ENCODE data around the gene PAFAH2. TPM values are rescaled to one million over a fixed set of nuclear protein-coding genes. Genes with fewer than 3 reads are reported as not detected.
"Not testable (repeated sequence)": the region's sequence is repeated elsewhere in the genome, so short reads cannot be mapped to it uniquely, and the experiment has no call there.

The PAFAH2 gene
- total RNA-seq, 1 experiment from 2014 or later: 8.4 TPM

DNA sequence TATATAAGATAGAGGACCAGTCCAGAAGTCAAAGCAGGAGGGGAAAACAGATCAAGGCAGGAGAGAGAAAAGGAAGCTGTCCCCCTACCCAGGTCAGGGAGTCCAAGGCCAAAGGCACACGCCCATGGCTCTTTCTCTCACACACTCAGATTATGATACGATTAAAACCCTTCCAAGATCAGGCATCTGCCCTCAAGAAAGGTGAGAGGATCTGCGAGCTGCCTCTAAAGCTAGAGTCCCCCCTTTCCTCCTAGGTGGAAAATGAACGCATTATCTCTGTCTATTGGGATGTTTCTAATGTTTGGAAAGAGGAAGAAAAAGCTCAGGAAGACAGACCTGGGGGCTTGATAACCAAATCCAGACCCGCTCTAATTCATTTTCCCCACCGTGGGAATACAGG lies 7.6 kb downstream of the PAFAH2 start:
- no peaks in the 10 kb centered on the region for H3K9me3 Mint-ChIP-seq (ENCODE audit: low read depth, unreplicated experiment)
- intact Hi-C loops (cut with micrococcal nuclease; ENCODE audit: unreplicated experiment): no loop called here
- CTCF ChIA-PET: no interaction called here
- no peak for DNase-seq
- H3K4me1 Mint-ChIP-seq (ENCODE audit: low read depth, unreplicated experiment): no peaks in the 10 kb centered on the region
- no peak overlapping the region for H3K4me3 Mint-ChIP-seq (ENCODE audit: low read depth, unreplicated experiment)
- no peak overlapping the region for H3K27ac Mint-ChIP-seq (ENCODE audit: unreplicated experiment)
- H3K27me3 Mint-ChIP-seq (ENCODE audit: unreplicated experiment): no peaks in the 10 kb centered on the region
- TF ChIP-seq, protein P1, sequence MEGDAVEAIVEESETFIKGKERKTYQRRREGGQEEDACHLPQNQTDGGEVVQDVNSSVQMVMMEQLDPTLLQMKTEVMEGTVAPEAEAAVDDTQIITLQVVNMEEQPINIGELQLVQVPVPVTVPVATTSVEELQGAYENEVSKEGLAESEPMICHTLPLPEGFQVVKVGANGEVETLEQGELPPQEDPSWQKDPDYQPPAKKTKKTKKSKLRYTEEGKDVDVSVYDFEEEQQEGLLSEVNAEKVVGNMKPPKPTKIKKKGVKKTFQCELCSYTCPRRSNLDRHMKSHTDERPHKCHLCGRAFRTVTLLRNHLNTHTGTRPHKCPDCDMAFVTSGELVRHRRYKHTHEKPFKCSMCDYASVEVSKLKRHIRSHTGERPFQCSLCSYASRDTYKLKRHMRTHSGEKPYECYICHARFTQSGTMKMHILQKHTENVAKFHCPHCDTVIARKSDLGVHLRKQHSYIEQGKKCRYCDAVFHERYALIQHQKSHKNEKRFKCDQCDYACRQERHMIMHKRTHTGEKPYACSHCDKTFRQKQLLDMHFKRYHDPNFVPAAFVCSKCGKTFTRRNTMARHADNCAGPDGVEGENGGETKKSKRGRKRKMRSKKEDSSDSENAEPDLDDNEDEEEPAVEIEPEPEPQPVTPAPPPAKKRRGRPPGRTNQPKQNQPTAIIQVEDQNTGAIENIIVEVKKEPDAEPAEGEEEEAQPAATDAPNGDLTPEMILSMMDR (IDR thresholded peaks at IDR 0.05; ENCODE audit: unreplicated experiment): no peak
- no TSS peak for BruUV-seq (replicated peaks)
- H3K36me3 Mint-ChIP-seq (ENCODE audit: insufficient read depth, unreplicated experiment): peaks cover 5% of the 10 kb centered on the region

DNA sequence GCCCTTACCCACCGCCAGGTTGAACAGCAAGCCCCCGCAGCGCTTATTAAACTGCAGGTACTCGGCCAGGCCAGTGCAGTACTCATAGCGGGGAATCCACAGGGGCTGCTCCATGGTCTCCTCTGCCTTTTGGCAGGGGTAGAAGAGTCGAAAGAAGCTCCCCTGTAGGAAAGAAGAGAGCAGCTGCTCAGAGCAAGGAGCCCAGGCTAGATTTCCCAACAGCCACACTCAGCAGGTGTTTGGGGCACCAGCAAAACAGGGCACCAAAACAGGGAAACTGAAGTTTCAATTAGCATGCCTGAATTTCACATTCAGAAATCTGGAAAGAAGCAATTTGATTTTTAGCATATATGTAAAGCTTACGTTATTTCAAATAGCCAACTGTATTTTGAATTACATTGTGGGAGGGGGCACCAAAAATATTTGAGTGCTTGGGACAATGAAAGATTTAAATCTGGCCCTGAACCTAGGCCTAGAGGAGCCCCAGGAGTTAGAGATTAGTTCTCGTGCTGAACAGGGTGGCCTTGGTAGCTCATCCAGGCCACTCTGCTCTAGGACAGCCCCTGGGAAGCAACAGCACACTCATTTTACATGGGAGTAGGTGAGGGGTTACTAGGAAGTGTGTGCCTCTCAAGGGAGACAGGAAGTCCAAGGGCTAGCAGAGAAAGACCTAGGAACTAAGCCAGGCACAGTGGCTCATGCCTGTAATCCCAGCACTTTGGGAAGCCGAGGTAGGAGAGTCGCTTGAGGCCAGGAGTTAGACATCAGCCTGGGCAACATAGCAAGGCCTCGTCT lies 8.2 kb downstream of the PAFAH2 start:
- TF ChIP-seq, protein P1 (IDR thresholded peaks at IDR 0.05; ENCODE audit: unreplicated experiment): no peak
- intact Hi-C loops (cut with micrococcal nuclease; ENCODE audit: unreplicated experiment): no loop called here
- BruUV-seq (replicated peaks): no TSS peak
- Mint-ChIP-seq H3K4me1 (ENCODE audit: low read depth, unreplicated experiment) (no peaks in the 10 kb centered on the region), H3K27ac (ENCODE audit: unreplicated experiment) (no peak overlapping the region), H3K27me3 (ENCODE audit: unreplicated experiment) (no peaks in the 10 kb centered on the region), H3K9me3 (ENCODE audit: low read depth, unreplicated experiment) (no peaks in the 10 kb centered on the region), H3K4me3 (ENCODE audit: low read depth, unreplicated experiment) (no peak overlapping the region), H3K36me3 (ENCODE audit: insufficient read depth, unreplicated experiment) (peaks cover 5% of the 10 kb centered on the region)
- DNase-seq: no peak
- CTCF ChIA-PET: no interaction called here

DNA sequence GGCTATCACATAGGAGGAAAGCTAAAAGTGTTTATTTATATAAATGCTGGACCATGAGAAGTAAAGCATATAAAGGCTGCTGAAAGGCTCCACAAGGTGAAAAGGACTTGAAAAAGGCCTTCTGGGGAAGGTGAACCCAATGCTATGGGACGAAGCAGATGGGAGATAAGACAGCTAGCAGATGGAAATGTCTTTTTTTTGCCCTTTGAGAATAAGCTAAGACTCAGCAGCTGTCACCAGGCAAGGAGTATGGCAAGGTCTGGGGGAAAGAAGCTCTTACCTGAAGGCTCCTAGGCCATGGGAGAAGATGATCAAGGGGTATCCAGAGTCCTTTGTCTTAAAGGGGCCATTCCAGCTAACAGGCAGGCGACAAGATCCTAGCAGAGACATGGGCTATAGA lies 9.9 kb downstream of the PAFAH2 start:
- intact Hi-C loops (cut with micrococcal nuclease; ENCODE audit: unreplicated experiment): no loop called here
- DNase-seq: no peak
- H3K27me3 Mint-ChIP-seq (ENCODE audit: unreplicated experiment): no peaks in the 10 kb centered on the region
- no peaks in the 10 kb centered on the region for H3K4me1 Mint-ChIP-seq (ENCODE audit: low read depth, unreplicated experiment)
- H3K4me3 Mint-ChIP-seq (ENCODE audit: low read depth, unreplicated experiment): no peak overlapping the region
- H3K27ac Mint-ChIP-seq (ENCODE audit: unreplicated experiment): no peak overlapping the region
- CTCF ChIA-PET: interaction anchor here (2.1 kb wide), 1 partner anchor 9 kb away, joined by 5 read pairs; the partner anchor contains the start of gene PAFAH2
- H3K36me3 Mint-ChIP-seq (ENCODE audit: insufficient read depth, unreplicated experiment): peaks cover 5% of the 10 kb centered on the region
- H3K9me3 Mint-ChIP-seq (ENCODE audit: low read depth, unreplicated experiment): no peaks in the 10 kb centered on the region
- TF ChIP-seq, protein P1 (IDR thresholded peaks at IDR 0.05; ENCODE audit: unreplicated experiment): no peak
- BruUV-seq (replicated peaks): no TSS peak

DNA sequence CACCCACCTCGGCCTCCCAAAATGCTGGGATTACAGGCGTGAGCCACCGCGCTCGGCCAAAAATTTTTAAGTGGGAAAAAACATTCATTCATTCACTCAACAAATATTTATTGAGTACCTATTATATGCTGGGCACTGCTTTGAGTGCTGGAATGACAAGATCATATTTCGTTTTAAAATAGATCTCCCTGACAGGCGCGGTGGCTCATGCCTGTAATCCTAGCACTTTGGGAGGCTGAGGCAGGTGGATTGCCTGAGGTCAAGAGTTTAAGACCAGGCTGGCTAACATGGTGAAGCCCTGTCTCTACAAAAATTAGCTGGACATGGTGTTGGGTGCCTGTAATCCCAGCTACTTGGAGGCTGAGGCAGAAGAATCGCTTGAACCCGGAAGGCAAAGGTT lies 11.1 kb downstream of the PAFAH2 start:
- intact Hi-C loops (cut with micrococcal nuclease; ENCODE audit: unreplicated experiment); H3K36me3 Mint-ChIP-seq (ENCODE audit: insufficient read depth, unreplicated experiment); H3K27ac Mint-ChIP-seq (ENCODE audit: unreplicated experiment); BruUV-seq (replicated peaks); H3K4me3 Mint-ChIP-seq (ENCODE audit: low read depth, unreplicated experiment); DNase-seq; H3K27me3 Mint-ChIP-seq (ENCODE audit: unreplicated experiment); H3K9me3 Mint-ChIP-seq (ENCODE audit: low read depth, unreplicated experiment); H3K4me1 Mint-ChIP-seq (ENCODE audit: low read depth, unreplicated experiment): not testable (repeated sequence)
- CTCF ChIA-PET: interaction anchor here (2.1 kb wide), 1 partner anchor 11 kb away, joined by 5 read pairs; the partner anchor contains the start of gene PAFAH2

DNA sequence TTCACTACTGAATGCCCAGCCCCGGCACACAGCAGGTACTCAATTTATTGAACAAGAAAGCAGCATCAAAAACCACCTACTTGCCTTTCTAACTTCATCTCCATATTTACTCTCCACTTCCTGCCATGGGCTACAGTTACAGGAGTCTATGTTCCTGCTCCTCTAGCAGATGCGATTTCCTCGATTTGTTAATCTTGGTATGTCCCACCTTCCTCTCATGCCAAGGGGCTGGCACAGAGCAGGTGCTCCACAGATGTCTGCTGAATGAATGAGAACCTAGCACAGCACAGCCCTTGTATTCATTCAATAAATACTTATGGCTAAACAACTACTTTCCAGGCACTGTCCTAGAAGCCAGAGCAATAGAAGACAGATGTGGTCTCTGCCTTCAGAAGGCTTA lies 12.2 kb downstream of the PAFAH2 start:
- no TSS peak for BruUV-seq (replicated peaks)

More for the DNA sequence above, 12.2 kb downstream of the PAFAH2 start:
- H3K9me3 Mint-ChIP-seq (ENCODE audit: low read depth, unreplicated experiment): no peaks in the 10 kb centered on the region
- no peak overlapping the region for H3K27ac Mint-ChIP-seq (ENCODE audit: unreplicated experiment)
- H3K4me3 Mint-ChIP-seq (ENCODE audit: low read depth, unreplicated experiment): no peak overlapping the region
- no peaks in the 10 kb centered on the region for H3K4me1 Mint-ChIP-seq (ENCODE audit: low read depth, unreplicated experiment)
- CTCF ChIA-PET: no interaction called here
- TF ChIP-seq, protein P1 (IDR thresholded peaks at IDR 0.05; ENCODE audit: unreplicated experiment): no peak
- peaks cover 5% of the 10 kb centered on the region for H3K36me3 Mint-ChIP-seq (ENCODE audit: insufficient read depth, unreplicated experiment)
- intact Hi-C loops (cut with micrococcal nuclease; ENCODE audit: unreplicated experiment): no loop called here
- no peak for DNase-seq
- H3K27me3 Mint-ChIP-seq (ENCODE audit: unreplicated experiment): no peaks in the 10 kb centered on the region

All from Calu3 (cell line).